ENCODE data around the gene MAD2L2.

Gene MAD2L2

DNA sequence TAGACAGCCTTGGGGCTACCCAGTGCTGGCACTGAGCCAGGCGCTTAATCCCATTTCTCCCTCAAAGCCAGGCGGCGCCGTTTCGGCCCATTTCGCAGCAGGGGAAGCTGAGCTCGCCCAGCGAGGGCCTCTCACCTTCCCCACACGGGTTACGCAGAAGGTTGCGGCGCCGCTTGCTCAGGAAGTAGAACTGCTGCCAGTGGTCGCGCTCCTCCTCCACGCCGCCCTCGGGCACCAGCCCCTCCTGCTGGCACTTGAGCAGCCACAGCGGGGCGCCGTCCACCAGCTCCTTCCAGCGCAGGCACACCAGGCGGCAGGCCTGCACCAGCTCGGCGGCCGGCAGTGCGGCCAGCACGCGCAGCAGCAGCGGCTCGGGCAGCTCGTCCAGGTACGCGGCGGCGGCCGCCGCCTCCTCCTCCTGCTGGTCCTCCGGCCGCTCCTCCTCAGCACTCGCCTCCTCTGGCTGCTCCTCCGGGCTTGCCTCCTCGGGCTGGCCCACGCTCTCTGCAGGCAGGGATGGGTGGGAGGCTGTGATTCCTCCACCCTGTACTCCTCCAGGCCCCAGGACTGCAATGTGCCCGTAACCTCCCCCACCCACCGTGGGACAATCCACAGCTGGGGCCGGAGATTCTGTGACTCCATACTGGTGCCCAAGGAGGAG lies 30.5 kb downstream of the MAD2L2 start:
- TF ChIP-seq, protein P1, sequence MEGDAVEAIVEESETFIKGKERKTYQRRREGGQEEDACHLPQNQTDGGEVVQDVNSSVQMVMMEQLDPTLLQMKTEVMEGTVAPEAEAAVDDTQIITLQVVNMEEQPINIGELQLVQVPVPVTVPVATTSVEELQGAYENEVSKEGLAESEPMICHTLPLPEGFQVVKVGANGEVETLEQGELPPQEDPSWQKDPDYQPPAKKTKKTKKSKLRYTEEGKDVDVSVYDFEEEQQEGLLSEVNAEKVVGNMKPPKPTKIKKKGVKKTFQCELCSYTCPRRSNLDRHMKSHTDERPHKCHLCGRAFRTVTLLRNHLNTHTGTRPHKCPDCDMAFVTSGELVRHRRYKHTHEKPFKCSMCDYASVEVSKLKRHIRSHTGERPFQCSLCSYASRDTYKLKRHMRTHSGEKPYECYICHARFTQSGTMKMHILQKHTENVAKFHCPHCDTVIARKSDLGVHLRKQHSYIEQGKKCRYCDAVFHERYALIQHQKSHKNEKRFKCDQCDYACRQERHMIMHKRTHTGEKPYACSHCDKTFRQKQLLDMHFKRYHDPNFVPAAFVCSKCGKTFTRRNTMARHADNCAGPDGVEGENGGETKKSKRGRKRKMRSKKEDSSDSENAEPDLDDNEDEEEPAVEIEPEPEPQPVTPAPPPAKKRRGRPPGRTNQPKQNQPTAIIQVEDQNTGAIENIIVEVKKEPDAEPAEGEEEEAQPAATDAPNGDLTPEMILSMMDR (IDR thresholded peaks at IDR 0.05; ENCODE audit: low read depth, low read length): peak; percentile 65
- no peak for TF ChIP-seq EZH2phosphoT487 (IDR thresholded peaks at IDR 0.05; ENCODE audit: low read depth)
- no peaks in the 10 kb centered on the region for H3K79me2 ChIP-seq (ENCODE audit: low read length)
- no peaks in the 10 kb centered on the region for H4K20me1 ChIP-seq (ENCODE audit: insufficient read depth, low read length)
- no peaks in the 10 kb centered on the region for H3K9me3 ChIP-seq (ENCODE audit: insufficient read depth, low read length)
- H3K4me2 ChIP-seq (ENCODE audit: low read length): peak overlapping the region; percentile 97
- H3K27me3 ChIP-seq (ENCODE audit: low read depth, low read length): no peaks in the 10 kb centered on the region
- H3K4me1 ChIP-seq (ENCODE audit: low read length): peaks cover 8% of the 10 kb centered on the region
- peak overlapping the region; percentile 72 for H3K9ac ChIP-seq (ENCODE audit: low read length)
- peak overlapping the region; percentile 63; the same call in 1 of the 2 replicates for H2AFZ ChIP-seq (ENCODE audit: low read depth, low read length)
- H3K4me3 ChIP-seq (ENCODE audit: low read length): peak overlapping the region; percentile 84
- H3K27ac ChIP-seq (ENCODE audit: low read length): no peak overlapping the region
- no peaks in the 10 kb centered on the region for H3K36me3 ChIP-seq (replicated peaks; ENCODE audit: low read depth, low read length)

DNA sequence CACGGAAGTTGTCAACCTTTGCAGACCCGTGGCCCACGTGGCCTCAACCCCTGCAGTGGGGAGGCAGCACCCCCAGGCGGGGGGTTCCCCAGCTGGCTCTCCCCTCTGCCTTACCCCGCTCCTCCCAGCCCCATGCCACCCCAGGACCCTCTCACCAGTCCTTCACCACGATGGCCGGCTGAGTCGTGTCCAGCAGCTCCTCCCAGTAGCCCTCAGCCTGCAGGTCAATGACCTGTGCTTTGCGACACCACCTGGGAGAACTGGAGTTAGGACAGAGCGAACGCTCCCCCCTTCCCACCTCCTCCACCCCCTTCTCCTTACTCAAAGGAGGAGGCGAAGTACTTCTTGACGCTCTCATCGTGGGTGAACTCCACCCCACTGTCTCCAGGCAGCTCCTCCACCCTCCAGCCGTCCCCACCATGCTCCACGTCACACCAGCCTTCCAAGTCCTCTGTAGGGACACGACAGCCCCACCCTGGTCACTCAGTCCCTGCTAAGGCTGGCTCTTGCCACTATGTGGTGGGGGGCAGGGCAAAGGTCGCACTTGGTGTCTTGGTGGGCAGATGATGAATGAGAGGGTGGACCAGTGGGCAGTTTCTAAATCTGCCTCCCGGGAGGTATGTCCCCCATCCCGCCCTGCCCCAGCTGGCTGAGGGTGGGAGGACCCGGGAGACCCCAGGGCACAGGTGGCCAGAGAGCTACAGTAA lies 31.2 kb downstream of the MAD2L2 start:
- Histone ChIP-seq H3K9me3 (ENCODE audit: insufficient read depth, low read length) (no peaks in the 10 kb centered on the region), H3K4me3 (ENCODE audit: low read length) (peak overlapping the region; percentile 84), H3K9ac (ENCODE audit: low read length) (peak overlapping the region; percentile 22; the same call in 1 of the 2 replicates), H3K4me2 (ENCODE audit: low read length) (peak overlapping the region; percentile 97), H4K20me1 (ENCODE audit: insufficient read depth, low read length) (no peaks in the 10 kb centered on the region), H3K36me3 (replicated peaks; ENCODE audit: low read depth, low read length) (no peaks in the 10 kb centered on the region), H3K27me3 (ENCODE audit: low read depth, low read length) (no peaks in the 10 kb centered on the region), H3K79me2 (ENCODE audit: low read length) (no peaks in the 10 kb centered on the region), H3K4me1 (ENCODE audit: low read length) (peaks cover 7% of the 10 kb centered on the region), H3K27ac (ENCODE audit: low read length) (no peak overlapping the region), H2AFZ (ENCODE audit: low read depth, low read length) (peak overlapping the region; percentile 63; the same call in 1 of the 2 replicates)
- TF ChIP-seq EZH2phosphoT487 (IDR thresholded peaks at IDR 0.05; ENCODE audit: low read depth): no peak
- TF ChIP-seq, protein P1 (IDR thresholded peaks at IDR 0.05; ENCODE audit: low read depth, low read length): no peak

DNA sequence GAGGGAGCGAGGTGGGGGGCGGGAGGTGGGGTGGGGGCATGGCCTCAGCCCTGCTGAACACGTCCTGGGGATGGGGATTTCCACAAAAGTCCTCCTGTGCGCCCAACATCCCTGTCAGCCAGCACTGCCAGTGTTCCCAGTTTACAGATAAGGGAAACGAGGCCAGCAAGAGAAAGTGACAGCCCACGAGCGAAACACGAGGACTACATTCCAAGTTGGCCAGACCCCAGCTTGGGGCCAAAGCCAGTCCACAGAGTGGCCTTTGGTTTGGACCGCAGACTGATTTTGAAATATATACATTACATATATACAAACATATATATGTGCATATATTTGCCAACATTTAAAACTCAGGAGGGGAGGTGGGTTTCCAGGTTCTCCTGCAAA lies 31.7 kb downstream of the MAD2L2 start:
- H3K27ac ChIP-seq (ENCODE audit: low read length): no peak overlapping the region
- H3K4me2 ChIP-seq (ENCODE audit: low read length): no peak overlapping the region
- H3K36me3 ChIP-seq (replicated peaks; ENCODE audit: low read depth, low read length): no peaks in the 10 kb centered on the region
- no peaks in the 10 kb centered on the region for H4K20me1 ChIP-seq (ENCODE audit: insufficient read depth, low read length)
- TF ChIP-seq, protein P1 (IDR thresholded peaks at IDR 0.05; ENCODE audit: low read depth, low read length): no peak
- no peak for TF ChIP-seq EZH2phosphoT487 (IDR thresholded peaks at IDR 0.05; ENCODE audit: low read depth)
- H2AFZ ChIP-seq (ENCODE audit: low read depth, low read length): no peak overlapping the region
- H3K27me3 ChIP-seq (ENCODE audit: low read depth, low read length): no peaks in the 10 kb centered on the region
- no peak overlapping the region for H3K4me3 ChIP-seq (ENCODE audit: low read length)
- no peaks in the 10 kb centered on the region for H3K9me3 ChIP-seq (ENCODE audit: insufficient read depth, low read length)
- no peak overlapping the region for H3K9ac ChIP-seq (ENCODE audit: low read length)
- no peaks in the 10 kb centered on the region for H3K79me2 ChIP-seq (ENCODE audit: low read length)
- H3K4me1 ChIP-seq (ENCODE audit: low read length): peaks cover 7% of the 10 kb centered on the region

DNA sequence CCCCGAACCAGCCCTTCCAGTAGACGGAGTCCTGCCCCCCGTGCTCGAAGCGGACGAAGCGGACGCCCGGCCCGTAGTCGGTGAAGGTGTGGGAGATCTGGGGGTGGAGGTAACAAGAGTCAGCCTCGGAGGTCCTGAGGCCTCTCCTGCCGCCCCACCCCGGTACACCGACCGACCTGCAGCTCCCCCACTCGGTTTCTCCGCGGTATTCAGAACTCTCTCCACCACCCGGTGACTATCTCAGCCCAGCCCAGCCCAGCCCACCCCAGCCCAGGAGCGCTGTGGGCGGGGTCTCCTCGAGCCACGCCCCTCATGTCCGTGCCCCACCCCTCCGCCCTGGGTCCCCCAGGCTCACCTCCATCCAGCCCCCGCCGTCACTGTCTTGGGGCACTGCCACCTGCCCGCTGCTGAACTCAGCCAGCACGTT lies 32.2 kb downstream of the MAD2L2 start:
- H3K9me3 ChIP-seq (ENCODE audit: insufficient read depth, low read length): no peaks in the 10 kb centered on the region
- H3K27ac ChIP-seq (ENCODE audit: low read length): no peak overlapping the region
- H3K4me2 ChIP-seq (ENCODE audit: low read length): no peak overlapping the region
- H3K4me3 ChIP-seq (ENCODE audit: low read length): no peak overlapping the region
- no peak overlapping the region for H3K9ac ChIP-seq (ENCODE audit: low read length)
- H3K27me3 ChIP-seq (ENCODE audit: low read depth, low read length): no peaks in the 10 kb centered on the region
- H2AFZ ChIP-seq (ENCODE audit: low read depth, low read length): no peak overlapping the region
- peaks cover 7% of the 10 kb centered on the region for H3K4me1 ChIP-seq (ENCODE audit: low read length)
- no peaks in the 10 kb centered on the region for H3K79me2 ChIP-seq (ENCODE audit: low read length)
- TF ChIP-seq, protein P1 (IDR thresholded peaks at IDR 0.05; ENCODE audit: low read depth, low read length): no peak
- no peak for TF ChIP-seq EZH2phosphoT487 (IDR thresholded peaks at IDR 0.05; ENCODE audit: low read depth)
- no peaks in the 10 kb centered on the region for H4K20me1 ChIP-seq (ENCODE audit: insufficient read depth, low read length)
- no peaks in the 10 kb centered on the region for H3K36me3 ChIP-seq (replicated peaks; ENCODE audit: low read depth, low read length)

Measured in OCI-LY3 (cell line).